ENCODE measurements around the gene PLD2.

Gene PLD2

DNA sequence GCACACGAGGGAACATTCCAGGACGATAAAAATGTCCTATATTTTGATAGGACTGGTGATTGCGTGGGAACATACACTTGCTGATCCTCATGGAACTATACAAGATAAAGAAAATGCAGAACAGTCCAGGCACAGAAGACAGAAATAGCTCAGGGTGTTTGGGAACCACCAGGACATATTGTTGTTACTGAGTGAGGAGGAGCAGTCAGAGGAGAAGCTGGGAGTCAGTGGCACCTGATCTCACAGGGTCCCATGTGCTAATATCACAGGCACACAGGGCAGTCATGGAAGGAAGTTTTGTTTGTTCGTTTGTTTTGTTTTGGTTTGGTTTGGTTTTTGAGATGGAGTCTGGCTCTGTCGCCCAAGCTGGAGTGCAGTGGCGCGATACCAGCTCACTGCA, 5.7 kb downstream of the PLD2 start:
- no peak for DNase-seq (ENCODE audit: extremely low spot score)
- TF ChIP-seq, protein P1, sequence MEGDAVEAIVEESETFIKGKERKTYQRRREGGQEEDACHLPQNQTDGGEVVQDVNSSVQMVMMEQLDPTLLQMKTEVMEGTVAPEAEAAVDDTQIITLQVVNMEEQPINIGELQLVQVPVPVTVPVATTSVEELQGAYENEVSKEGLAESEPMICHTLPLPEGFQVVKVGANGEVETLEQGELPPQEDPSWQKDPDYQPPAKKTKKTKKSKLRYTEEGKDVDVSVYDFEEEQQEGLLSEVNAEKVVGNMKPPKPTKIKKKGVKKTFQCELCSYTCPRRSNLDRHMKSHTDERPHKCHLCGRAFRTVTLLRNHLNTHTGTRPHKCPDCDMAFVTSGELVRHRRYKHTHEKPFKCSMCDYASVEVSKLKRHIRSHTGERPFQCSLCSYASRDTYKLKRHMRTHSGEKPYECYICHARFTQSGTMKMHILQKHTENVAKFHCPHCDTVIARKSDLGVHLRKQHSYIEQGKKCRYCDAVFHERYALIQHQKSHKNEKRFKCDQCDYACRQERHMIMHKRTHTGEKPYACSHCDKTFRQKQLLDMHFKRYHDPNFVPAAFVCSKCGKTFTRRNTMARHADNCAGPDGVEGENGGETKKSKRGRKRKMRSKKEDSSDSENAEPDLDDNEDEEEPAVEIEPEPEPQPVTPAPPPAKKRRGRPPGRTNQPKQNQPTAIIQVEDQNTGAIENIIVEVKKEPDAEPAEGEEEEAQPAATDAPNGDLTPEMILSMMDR (IDR thresholded peaks at IDR 0.05; ENCODE audit: control extremely low read depth, extremely low read depth, low read depth, missing control alignments) = no peak
- POLR2A ChIA-PET = no interaction called here
- CTCF ChIA-PET = interaction anchor here (1.2 kb wide), 1 partner anchor 11 kb away, joined by 3 read pairs; no protein-coding TSS in a partner anchor

DNA sequence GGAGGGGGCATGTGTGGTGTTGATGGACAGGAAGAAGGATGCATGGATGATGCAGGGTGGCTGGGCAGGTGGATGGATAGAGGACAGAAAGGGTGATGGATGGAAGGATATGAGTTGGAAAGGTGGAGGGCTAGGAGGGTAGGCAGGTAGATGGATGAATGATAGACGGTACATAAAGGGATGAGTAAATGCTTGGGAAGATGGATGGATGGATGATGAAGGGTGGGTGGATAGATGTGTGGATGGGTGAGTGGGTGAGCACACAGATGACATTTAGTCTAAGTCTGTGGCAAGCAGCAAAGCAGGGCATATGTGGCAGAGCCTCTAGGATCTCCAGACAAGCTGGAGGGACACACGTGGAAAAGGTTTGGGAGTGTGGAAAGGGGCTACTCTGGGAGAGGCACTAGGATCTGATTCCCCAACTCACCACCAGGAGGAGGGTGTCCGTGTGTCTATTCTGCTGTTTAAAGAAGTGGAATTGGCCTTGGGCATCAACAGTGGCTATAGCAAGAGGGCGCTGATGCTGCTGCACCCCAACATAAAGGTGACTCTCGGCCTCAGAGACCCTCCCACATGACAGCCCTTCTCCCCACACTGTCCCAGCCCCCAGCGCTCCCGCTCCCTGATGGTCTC, 8.2 kb downstream of the PLD2 start:
- DNase-seq (ENCODE audit: extremely low spot score) = no peak
- TF ChIP-seq, protein P1 (IDR thresholded peaks at IDR 0.05; ENCODE audit: control extremely low read depth, extremely low read depth, low read depth, missing control alignments) = no peak
- ChIA-PET POLR2A (no interaction called here), CTCF (no interaction called here)

DNA sequence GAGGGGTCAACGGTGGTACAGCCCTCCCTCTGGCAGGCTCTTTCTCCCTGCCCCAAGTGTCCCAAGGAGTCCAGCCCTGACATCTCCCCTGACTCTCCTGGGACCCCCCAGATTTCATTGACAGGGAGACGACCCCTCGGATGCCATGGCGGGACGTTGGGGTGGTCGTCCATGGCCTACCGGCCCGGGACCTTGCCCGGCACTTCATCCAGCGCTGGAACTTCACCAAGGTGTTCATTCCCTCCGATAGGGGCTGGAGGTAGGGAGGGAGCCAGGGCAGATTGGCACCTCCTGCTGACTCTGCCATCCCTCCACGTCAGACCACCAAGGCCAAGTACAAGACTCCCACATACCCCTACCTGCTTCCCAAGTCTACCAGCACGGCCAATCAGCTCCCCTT, 9.9 kb downstream of the PLD2 start:
- ChIA-PET CTCF (interaction anchor here (1.6 kb wide), 1 partner anchor 27 kb away, joined by 4 read pairs; no protein-coding TSS in a partner anchor), POLR2A (no interaction called here)
- TF ChIP-seq, protein P1 (IDR thresholded peaks at IDR 0.05; ENCODE audit: control extremely low read depth, extremely low read depth, low read depth, missing control alignments) = no peak
- DNase-seq (ENCODE audit: extremely low spot score) = no peak

DNA sequence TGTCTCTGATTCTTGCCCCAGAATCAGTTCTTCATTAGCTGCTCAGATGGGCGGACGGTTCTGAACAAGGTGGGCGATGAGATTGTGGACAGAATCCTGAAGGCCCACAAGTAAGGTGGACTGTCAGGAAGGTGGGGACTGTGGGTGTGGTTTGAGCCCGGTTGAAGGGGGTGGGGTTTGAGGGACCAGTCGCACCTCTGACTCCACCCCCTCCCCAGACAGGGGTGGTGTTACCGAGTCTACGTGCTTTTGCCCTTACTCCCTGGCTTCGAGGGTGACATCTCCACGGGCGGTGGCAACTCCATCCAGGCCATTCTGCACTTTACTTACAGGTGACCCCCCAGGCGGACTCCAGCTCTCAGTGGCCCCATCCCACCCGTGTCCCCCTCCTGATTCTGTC, 11.3 kb downstream of the PLD2 start:
- ChIA-PET POLR2A (interaction anchor here (1.2 kb wide), 1 partner anchor 22 kb away, joined by 3 read pairs; the partner anchor contains the start of gene PSMB6), CTCF (no interaction called here)
- TF ChIP-seq, protein P1 (IDR thresholded peaks at IDR 0.05; ENCODE audit: control extremely low read depth, extremely low read depth, low read depth, missing control alignments) = no peak
- DNase-seq (ENCODE audit: extremely low spot score) = no peak

DNA sequence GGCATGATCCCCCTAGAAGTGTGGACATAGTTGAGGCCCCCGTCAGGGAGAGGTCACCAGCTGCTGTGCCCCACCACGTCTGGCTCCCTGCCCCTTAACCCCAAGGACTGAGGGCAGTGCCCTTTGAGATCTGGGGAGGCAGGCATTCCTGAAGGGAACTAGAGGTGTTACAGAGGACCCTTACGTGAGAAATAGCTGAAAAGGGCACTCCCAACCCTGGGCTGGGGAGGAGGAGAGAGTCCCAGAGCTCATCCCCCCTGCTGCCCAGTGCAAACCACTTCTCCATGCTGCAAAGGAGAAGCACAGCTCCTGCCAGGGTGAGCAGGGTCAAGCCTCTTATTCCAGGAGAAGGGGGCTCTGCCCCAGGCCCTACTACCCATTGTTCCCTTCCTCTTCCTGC, 15.9 kb downstream of the PLD2 start:
- TF ChIP-seq, protein P1 (IDR thresholded peaks at IDR 0.05; ENCODE audit: control extremely low read depth, extremely low read depth, low read depth, missing control alignments) = no peak
- CTCF ChIA-PET = interaction anchor here (1.4 kb wide), 1 partner anchor 33 kb away, joined by 3 read pairs; the partner anchor contains the start of gene GLTPD2
- POLR2A ChIA-PET = no interaction called here
- no peak for DNase-seq (ENCODE audit: extremely low spot score)

DNA sequence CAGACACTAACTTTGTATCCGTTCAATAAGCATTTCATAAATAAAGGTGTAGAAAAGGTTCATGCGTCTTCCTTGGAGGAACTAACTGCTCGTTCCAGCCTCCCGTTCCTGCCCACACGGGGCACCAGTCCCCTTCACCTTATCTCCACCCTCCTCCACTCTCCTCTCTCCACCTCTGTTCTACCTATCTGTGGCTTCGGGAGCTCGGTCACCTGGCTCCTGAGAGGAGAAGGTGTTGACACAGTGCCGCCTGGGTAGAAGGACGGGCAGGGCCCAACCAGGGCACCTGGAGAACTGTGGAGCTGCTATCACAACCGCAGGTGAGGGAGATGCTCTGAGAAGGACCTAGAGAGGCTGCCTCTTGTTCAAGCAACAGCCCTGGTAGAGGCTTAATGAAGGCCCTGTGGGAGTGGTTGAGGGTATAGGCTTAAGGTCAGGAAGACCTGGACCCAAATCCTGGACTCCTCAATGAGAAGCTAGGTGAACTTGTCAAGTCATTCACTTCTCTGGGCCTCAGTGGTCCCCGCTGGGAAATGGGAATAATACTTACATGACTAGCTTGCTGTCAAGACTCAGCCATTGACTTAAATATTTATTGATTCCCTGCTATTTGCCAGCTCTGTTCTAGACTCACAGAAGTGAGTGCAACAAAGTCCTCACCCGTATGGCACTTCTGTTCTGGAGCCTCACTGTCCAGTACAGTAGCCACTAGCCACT, 16.6 kb downstream of the PLD2 start:
- POLR2A ChIA-PET = no interaction called here
- CTCF ChIA-PET = interaction anchor here (1.0 to 1.4 kb wide), 2 partner anchors 11 to 34 kb away, joined by 3 read pairs; partner anchors contain the start of gene GLTPD2
- DNase-seq (ENCODE audit: extremely low spot score) = no peak
- TF ChIP-seq, protein P1 (IDR thresholded peaks at IDR 0.05; ENCODE audit: control extremely low read depth, extremely low read depth, low read depth, missing control alignments) = no peak

Data from GM10248 (cell line).